Thyroid gland (tissue), 4 donors: ENCODE results near the gene DAPK1. TPM values are rescaled to one million over a fixed set of nuclear protein-coding genes. Genes with fewer than 3 reads are reported as not detected.

Source experiments
- DNase-seq, 2 donors: peaks; one replicate each; pipeline ENCODE4 v3.0.0-alpha.2; 2019
- H3K27ac ChIP-seq, 3 donors: fragments of 200-600 bp; sonication (generic); 1 replicate in 2 of 3; 2 replicates in 1 of 3; pipeline ENCODE4 v1.5.1; 2016 to 2019; ENCODE audit warnings: mild to moderate bottlenecking in 1 of 3, moderate library complexity in 1 of 3
- H3K27me3 ChIP-seq: fragments of 200-600 bp; sonication (generic); one replicate; pipeline ENCODE4 v1.5.1; 2019
- H3K36me3 ChIP-seq, 2 donors: fragments of 200-600 bp; sonication (generic); one replicate each; pipeline ENCODE4 v1.5.1; 2016 to 2019
- H3K4me1 ChIP-seq, 2 donors: fragments of 200-600 bp; sonication (generic); one replicate each; pipeline ENCODE4 v1.5.1; 2017 to 2019
- H3K4me3 ChIP-seq, 3 donors: fragments of 200-600 bp; sonication (generic); replicated peaks in 1 of 3; 1 replicate in 2 of 3; 2 replicates in 1 of 3; pipeline ENCODE4 v1.5.1; 2016; ENCODE audit warnings: mild to moderate bottlenecking in 1 of 3
- H3K9me3 ChIP-seq: fragments of 200-600 bp; sonication (generic); one replicate; pipeline ENCODE4 v1.5.1; 2017
- POLR2A ChIP-seq, 2 donors: fragments of 450-650 bp; IDR thresholded peaks; one replicate each; pipeline ENCODE4 v1.6.1; 2017; ENCODE audit warnings: antibody characterized with exemption in 2 of 2, mild to moderate bottlenecking in 2 of 2, moderate library complexity in 1 of 2
- WGBS, 2 donors: methylation state at CpG; one replicate each; pipeline ENCODE4 v1.1.5; 2017; 5-methylcytosine and 5-hydroxymethylcytosine counted together
- intact Hi-C: fragments of 100-400 bp; cut with DNase I; formaldehyde crosslinking; loops from one replicate; pipeline ENCODE4 v1.15.1; 2023
- total RNA-seq, 4 donors: library from RNA; depleted of rRNA; stranded (reverse); fragments of >200 nt; gene quantifications; one replicate each; pipeline ENCODE4 v1.2.3, GENCODE V29; 2016
- TF ChIP-seq, protein P1 (sequence below), 6 experiments: fragments of 200-600 bp in 3 of 6; fragments of 450-650 bp in 3 of 6; sonication (generic) in 3 of 6; IDR thresholded peaks; one replicate each; pipeline ENCODE4 v1.5.1; 2016 to 2019; ENCODE audit warnings: antibody characterized with exemption in 6 of 6, mild to moderate bottlenecking in 2 of 6, inconsistent platforms in 1 of 6, moderate library complexity in 1 of 6

DAPK1 gene
- total RNA-seq, 4 donors from 2014 or later = 32.0 to 76.2 (median 38.2) TPM

DNA sequence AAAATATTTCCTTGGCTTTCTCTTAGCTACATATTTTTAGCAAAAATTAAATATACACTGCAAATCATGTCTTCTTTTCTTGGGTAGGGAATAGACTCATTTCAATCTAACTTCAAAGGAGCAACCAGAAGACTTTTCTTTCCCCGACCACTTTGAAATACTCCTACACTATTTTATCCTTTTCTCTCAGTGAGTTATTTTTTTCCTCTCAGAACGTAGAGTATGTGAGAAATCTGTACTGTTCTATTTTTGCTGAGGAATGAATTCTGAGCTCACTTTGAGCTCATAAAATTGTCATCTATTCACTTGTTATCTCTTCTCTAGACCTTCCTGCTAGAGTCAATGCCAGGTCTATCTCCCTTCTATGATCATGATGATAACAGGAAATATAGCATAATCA lies 22.2 kb upstream of the DAPK1 start:
- WGBS, 2 donors = 59 to 75% methylated on average over 2 of the region's 2 CpGs
- Histone ChIP-seq H3K36me3 (no peaks in the 10 kb centered on the region), H3K4me3 (no peak overlapping the region), H3K27ac (no peak overlapping the region), H3K27me3 (no peaks in the 10 kb centered on the region), H3K9me3 (no peaks in the 10 kb centered on the region), H3K4me1 (no peaks in the 10 kb centered on the region)
- DNase-seq = no peak
- intact Hi-C loops = no loop called here
- TF ChIP-seq, protein P1, sequence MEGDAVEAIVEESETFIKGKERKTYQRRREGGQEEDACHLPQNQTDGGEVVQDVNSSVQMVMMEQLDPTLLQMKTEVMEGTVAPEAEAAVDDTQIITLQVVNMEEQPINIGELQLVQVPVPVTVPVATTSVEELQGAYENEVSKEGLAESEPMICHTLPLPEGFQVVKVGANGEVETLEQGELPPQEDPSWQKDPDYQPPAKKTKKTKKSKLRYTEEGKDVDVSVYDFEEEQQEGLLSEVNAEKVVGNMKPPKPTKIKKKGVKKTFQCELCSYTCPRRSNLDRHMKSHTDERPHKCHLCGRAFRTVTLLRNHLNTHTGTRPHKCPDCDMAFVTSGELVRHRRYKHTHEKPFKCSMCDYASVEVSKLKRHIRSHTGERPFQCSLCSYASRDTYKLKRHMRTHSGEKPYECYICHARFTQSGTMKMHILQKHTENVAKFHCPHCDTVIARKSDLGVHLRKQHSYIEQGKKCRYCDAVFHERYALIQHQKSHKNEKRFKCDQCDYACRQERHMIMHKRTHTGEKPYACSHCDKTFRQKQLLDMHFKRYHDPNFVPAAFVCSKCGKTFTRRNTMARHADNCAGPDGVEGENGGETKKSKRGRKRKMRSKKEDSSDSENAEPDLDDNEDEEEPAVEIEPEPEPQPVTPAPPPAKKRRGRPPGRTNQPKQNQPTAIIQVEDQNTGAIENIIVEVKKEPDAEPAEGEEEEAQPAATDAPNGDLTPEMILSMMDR (IDR thresholded peaks at IDR 0.05) = no peak
- no peak for TF ChIP-seq POLR2A (IDR thresholded peaks at IDR 0.05)

DNA sequence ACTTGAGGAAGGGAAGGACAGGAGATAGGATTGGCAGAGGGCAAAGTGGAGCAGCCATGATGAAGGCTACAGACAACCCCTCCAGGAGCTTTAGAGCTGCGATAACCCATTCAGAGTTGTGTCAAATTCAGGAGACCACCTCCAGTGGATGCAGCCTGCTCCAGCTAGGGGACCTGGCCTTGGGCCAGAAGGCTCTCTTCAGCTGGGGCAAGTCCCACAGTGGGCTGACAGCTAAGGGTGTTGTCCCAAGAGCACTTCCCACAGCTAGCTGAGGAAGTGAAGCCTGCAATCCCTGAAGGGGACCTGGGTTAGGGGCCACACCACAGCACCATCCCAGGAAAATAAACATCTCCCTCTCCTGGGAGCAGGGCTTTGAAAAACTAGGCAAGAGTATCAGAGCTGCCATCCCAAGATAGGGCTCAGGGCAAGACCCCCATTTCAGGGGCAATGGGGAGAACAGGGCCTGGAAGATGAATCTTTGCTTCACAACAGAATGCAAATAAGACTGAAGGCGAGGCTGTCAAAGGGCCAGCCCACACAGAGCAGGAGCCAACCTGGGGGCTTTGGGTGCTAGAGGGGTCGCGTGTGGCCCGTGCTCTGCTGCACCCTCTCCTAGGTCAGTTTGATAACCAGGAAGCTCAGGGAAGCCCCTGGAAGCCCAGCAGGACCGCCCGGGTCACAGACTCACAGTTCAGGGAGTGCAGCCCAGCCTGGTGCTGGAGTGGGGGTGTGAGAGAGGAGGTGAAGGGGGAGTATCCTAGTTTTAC lies 19.3 kb upstream of the DAPK1 start:
- no peaks in the 10 kb centered on the region for H3K27me3 ChIP-seq
- WGBS, 2 donors = 91 to 92% methylated on average over 7 of the region's 7 CpGs
- no peak for DNase-seq

DNA sequence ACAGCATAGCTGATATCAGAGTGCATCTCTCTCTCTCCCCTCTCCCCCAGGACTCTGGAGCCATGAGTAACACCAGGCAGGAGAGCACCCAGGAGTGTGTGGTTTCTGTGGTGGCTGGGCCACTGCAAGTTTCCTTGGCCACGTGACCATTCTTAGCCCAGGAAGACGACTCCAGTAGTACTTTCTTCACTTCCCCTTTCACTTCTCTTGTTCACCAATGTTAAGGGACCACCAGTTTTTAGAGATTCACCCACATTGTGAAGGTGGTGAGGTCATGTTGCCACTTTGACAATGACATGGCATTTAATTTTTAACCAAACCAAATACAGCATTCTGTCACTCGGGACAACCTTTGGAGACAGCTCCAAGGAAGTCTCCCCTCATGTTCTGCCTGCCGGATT lies 17.9 kb upstream of the DAPK1 start:
- Histone ChIP-seq H3K27ac (no peak overlapping the region), H3K9me3 (no peaks in the 10 kb centered on the region), H3K4me3 (no peak overlapping the region), H3K36me3 (no peaks in the 10 kb centered on the region), H3K27me3 (no peaks in the 10 kb centered on the region), H3K4me1 (no peaks in the 10 kb centered on the region)
- intact Hi-C loops = no loop called here
- DNase-seq = no peak
- TF ChIP-seq, protein P1 (IDR thresholded peaks at IDR 0.05) = no peak
- TF ChIP-seq POLR2A (IDR thresholded peaks at IDR 0.05) = no peak
- 81 to 92% methylated on average over 4 of the region's 4 CpGs for WGBS, 2 donors

More for the DNA sequence above, 19.3 kb upstream of the DAPK1 start:
- no peak overlapping the region for H3K4me3 ChIP-seq
- intact Hi-C loops = no loop called here
- no peaks in the 10 kb centered on the region for H3K36me3 ChIP-seq
- H3K9me3 ChIP-seq = no peaks in the 10 kb centered on the region
- H3K27ac ChIP-seq = no peak overlapping the region
- H3K4me1 ChIP-seq = no peaks in the 10 kb centered on the region
- no peak for TF ChIP-seq POLR2A (IDR thresholded peaks at IDR 0.05)
- TF ChIP-seq, protein P1 (IDR thresholded peaks at IDR 0.05) = no peak

DNA sequence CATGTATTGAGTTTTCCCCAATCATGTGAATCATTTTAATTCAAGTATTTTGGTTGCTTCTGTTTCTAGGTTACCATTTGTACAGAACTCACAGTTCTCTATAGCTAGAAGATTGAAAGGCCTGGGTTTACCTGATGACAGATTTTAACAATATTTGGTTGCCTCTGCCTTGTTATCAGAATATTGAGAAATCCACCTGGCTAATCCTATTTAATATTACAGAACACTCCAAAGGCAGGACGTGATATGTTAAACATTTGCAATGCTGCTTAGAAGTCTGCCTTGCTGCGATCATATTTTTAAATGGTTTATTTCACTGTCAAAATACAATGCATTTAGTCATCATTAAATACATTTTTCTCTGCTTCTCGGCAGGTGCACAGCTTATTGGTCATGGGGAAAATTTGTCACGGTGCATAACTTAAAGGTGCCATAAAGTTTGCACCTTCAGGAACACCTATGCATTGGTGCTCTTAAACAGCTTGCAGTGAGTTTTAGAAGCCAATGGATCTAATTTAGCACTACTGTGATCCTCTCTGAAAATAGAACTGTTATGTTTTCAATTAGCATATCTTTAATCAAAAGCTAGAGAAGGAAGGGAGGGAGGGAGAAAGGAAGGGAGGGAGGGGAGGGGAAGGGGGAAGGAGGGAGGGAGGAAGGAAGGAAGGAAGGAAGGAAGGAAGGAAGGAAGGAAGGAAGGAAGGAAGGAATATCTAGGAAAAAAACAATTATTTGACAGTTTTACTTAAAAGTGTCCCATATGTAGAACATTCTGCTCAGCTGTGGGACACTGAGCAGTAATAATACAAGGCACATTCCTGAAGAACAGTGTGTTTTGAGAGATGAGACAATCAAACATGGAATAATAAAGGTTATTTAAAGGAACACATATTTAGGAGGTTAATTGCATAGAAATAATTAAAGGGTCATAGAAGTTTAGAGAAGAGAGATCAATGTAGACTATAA lies 15.5 kb upstream of the DAPK1 start:
- TF ChIP-seq POLR2A (IDR thresholded peaks at IDR 0.05) = no peak
- TF ChIP-seq, protein P1 (IDR thresholded peaks at IDR 0.05) = no peak
- no peaks in the 10 kb centered on the region for H3K27me3 ChIP-seq
- DNase-seq = no peak
- no peak overlapping the region for H3K4me3 ChIP-seq
- H3K9me3 ChIP-seq = no peaks in the 10 kb centered on the region
- no peak overlapping the region for H3K27ac ChIP-seq
- H3K4me1 ChIP-seq = no peaks in the 10 kb centered on the region
- intact Hi-C loops = no loop called here
- H3K36me3 ChIP-seq = no peaks in the 10 kb centered on the region
- 90 to 92% methylated on average over 4 of the region's 4 CpGs for WGBS, 2 donors

DNA sequence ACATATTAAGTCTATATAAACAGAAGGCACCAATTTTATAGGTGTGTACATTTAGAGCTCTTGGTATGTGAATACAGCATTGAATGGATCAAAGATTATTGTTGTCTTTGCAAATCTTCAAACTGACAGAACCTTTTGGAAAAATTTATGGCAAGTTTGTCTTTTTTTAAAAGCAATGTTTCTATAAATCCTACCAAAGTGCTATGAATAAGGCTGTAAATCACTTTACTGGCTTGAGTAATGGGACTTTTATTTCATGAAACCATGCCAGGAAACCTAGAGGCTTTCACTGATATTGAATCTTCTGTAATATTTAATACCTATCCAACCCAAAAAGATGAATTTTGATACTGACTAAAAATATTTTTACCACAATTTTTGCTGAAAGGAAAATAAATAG lies 7.4 kb upstream of the DAPK1 start:
- no peak for DNase-seq
- TF ChIP-seq POLR2A (IDR thresholded peaks at IDR 0.05) = no peak
- TF ChIP-seq, protein P1 (IDR thresholded peaks at IDR 0.05) = no peak
- Histone ChIP-seq H3K9me3 (no peaks in the 10 kb centered on the region), H3K27me3 (no peaks in the 10 kb centered on the region), H3K36me3 (no peaks in the 10 kb centered on the region), H3K27ac (no peak overlapping the region), H3K4me3 (no peak overlapping the region), H3K4me1 (no peaks in the 10 kb centered on the region)
- intact Hi-C loops = no loop called here
